Neural progenitor cell (in vitro differentiated cells): Measurements from ENCODE around the gene EREG.

Experiments used
- CTCF ChIP-seq: fragments of 200-600 bp; sonication (generic); IDR thresholded peaks from 2 replicates; pipeline ENCODE4 v1.5.1; 2017; ENCODE audit warnings: antibody characterized with exemption, mild to moderate bottlenecking
- EZH2phosphoT487 ChIP-seq: fragments of 200-600 bp; sonication (generic); IDR thresholded peaks from 2 replicates; pipeline ENCODE4 v1.6.1; 2017; ENCODE audit warnings: antibody characterized with exemption

- TF ChIP-seq CTCF (no peak), EZH2phosphoT487 (no peak)
These were observed 7.0 kb upstream of the EREG start for GRCh38 chr4:74357965-74358364.
